CD1c-positive myeloid dendritic cell (primary cell): ENCODE data around the gene TSPAN33.

ENCODE experiments used
- DNase-seq: peaks from one replicate; pipeline ENCODE4 v3.0.0-alpha.2; 2016; ENCODE audit errors: extremely low spot score

Gene TSPAN33

GRCh38 chr7:129144095-129144833 lies at the start of gene TSPAN33:
Gene TSPAN33, plus strand, starts transcription at chr7:129144707. Its CDS starts 274 bp downstream, at chr7:129144981.
- DNase-seq: peak; percentile 82

GRCh38 chr7:129095258-129095657 lies 49.2 kb upstream of the TSPAN33 start:
- no peak for DNase-seq

- no peak for DNase-seq
These were observed 46.0 kb upstream of the TSPAN33 start for GRCh38 chr7:129098409-129099084.

GRCh38 chr7:129100827-129101166 lies 43.7 kb upstream of the TSPAN33 start:
- no peak for DNase-seq

GRCh38 chr7:129101746-129102145 lies 42.8 kb upstream of the TSPAN33 start:
- no peak for DNase-seq

GRCh38 chr7:129103561-129104324 lies 40.8 kb upstream of the TSPAN33 start:
- DNase-seq: no peak

- no peak for DNase-seq
These were observed 35.9 kb upstream of the TSPAN33 start for GRCh38 chr7:129108581-129108980.

GRCh38 chr7:129110258-129110981 lies 34.1 kb upstream of the TSPAN33 start:
- no peak for DNase-seq

- DNase-seq: no peak
These were observed 33.5 kb upstream of the TSPAN33 start for GRCh38 chr7:129110982-129111376.

- DNase-seq: no peak
These were observed 28.8 kb upstream of the TSPAN33 start for GRCh38 chr7:129115676-129116075.

- no peak for DNase-seq
These were observed 26.3 kb upstream of the TSPAN33 start for GRCh38 chr7:129118182-129118581.

- DNase-seq: no peak
These were observed 25.5 kb upstream of the TSPAN33 start for GRCh38 chr7:129118976-129119375.

GRCh38 chr7:129121501-129122077 lies 22.9 kb upstream of the TSPAN33 start:
- peak; percentile 67 for DNase-seq

GRCh38 chr7:129122078-129122750 lies 22.3 kb upstream of the TSPAN33 start:
- DNase-seq: peak; percentile 15

GRCh38 chr7:129122751-129123509 lies 21.6 kb upstream of the TSPAN33 start:
- peak; percentile 85 for DNase-seq

- no peak for DNase-seq
These were observed 21.0 kb upstream of the TSPAN33 start for GRCh38 chr7:129123510-129123857.

GRCh38 chr7:129126314-129126713 lies 18.2 kb upstream of the TSPAN33 start:
- no peak for DNase-seq

GRCh38 chr7:129127154-129127553 lies 17.4 kb upstream of the TSPAN33 start:
- DNase-seq: no peak

GRCh38 chr7:129127601-129128000 lies 16.9 kb upstream of the TSPAN33 start:
- DNase-seq: no peak

GRCh38 chr7:129134356-129134987 lies 10.0 kb upstream of the TSPAN33 start:
- DNase-seq: peak; percentile 74
